Measurements from ENCODE around the gene PRKN.

DNA sequence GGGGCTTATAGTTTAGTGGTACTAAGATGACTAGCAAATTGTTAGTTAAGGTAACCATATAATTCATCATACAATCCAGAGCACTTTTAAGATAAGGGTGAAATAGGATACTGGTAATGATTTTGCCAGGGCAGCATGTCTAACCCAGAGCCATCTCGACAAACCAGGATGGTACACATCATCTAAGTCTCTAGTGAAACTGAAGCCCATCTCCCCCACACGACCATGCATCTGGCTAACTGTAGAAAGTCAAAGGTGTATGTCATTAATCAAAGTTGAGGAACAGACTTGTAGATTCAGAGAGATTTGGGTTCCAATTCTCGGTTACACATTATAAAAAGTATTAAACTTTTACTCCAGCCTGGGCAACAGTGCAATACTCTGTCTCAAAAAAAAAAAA, 78.3 kb downstream of the PRKN start:
- TF ChIP-seq, protein P1, sequence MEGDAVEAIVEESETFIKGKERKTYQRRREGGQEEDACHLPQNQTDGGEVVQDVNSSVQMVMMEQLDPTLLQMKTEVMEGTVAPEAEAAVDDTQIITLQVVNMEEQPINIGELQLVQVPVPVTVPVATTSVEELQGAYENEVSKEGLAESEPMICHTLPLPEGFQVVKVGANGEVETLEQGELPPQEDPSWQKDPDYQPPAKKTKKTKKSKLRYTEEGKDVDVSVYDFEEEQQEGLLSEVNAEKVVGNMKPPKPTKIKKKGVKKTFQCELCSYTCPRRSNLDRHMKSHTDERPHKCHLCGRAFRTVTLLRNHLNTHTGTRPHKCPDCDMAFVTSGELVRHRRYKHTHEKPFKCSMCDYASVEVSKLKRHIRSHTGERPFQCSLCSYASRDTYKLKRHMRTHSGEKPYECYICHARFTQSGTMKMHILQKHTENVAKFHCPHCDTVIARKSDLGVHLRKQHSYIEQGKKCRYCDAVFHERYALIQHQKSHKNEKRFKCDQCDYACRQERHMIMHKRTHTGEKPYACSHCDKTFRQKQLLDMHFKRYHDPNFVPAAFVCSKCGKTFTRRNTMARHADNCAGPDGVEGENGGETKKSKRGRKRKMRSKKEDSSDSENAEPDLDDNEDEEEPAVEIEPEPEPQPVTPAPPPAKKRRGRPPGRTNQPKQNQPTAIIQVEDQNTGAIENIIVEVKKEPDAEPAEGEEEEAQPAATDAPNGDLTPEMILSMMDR (IDR thresholded peaks at IDR 0.05), result no peak
- TF ChIP-seq POLR2A (IDR thresholded peaks at IDR 0.05), result no peak
